ENCODE measurements around the gene EFHB.

Gene EFHB

DNA sequence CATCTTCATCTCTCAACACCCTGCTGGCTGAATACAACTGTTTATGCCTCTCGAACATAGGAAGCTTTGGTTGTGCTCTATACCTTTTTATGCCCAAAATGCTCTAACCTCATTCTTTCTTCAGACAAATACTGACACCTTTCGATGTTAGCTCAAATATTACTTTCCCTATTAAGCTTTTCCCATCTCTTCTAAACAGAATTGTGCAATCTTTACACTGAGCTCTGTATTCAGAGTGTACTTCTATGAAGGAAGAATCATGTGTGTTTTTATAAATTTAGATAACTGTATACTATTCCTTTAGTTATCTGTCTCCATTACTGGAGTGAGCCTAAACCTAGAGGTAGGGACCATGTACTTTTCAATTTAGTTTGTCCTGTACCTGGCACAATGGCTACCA is 1.6 kb downstream of the EFHB start:
- TF ChIP-seq, protein P1, sequence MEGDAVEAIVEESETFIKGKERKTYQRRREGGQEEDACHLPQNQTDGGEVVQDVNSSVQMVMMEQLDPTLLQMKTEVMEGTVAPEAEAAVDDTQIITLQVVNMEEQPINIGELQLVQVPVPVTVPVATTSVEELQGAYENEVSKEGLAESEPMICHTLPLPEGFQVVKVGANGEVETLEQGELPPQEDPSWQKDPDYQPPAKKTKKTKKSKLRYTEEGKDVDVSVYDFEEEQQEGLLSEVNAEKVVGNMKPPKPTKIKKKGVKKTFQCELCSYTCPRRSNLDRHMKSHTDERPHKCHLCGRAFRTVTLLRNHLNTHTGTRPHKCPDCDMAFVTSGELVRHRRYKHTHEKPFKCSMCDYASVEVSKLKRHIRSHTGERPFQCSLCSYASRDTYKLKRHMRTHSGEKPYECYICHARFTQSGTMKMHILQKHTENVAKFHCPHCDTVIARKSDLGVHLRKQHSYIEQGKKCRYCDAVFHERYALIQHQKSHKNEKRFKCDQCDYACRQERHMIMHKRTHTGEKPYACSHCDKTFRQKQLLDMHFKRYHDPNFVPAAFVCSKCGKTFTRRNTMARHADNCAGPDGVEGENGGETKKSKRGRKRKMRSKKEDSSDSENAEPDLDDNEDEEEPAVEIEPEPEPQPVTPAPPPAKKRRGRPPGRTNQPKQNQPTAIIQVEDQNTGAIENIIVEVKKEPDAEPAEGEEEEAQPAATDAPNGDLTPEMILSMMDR (IDR thresholded peaks at IDR 0.05; ENCODE audit: low read depth, low read length, missing control alignments), result no peak
- H3K4me3 ChIP-seq (ENCODE audit: low read depth, low read length), result no peak overlapping the region
- no peak for DNase-seq (ENCODE audit: low read depth)
- in situ Hi-C loops (cut with HindIII; ENCODE audit: low sequenced_read_pairs), result no loop called here

DNA sequence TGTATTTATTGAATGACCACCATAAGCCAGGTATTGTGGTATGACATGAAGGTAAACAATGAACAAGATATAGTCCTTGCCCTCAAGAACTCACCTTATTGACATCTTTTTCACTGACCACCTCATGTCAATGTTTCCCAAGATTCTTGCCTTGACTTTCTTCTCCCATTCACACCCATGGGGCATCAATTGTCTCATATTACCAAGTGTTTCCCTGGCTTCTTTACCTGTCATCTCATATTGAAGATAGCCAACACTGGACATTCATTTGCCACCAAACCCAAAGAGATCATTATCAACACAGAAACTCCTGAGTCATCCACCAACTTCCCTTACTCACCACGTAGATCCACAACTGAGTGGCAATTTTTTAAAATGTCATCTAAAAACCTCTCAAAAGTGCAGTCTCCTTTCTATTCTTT is 2.2 kb downstream of the EFHB start:
- no peak overlapping the region for H3K4me3 ChIP-seq (ENCODE audit: low read depth, low read length)
- DNase-seq (ENCODE audit: low read depth), result no peak
- TF ChIP-seq, protein P1 (IDR thresholded peaks at IDR 0.05; ENCODE audit: low read depth, low read length, missing control alignments), result no peak
- in situ Hi-C loops (cut with HindIII; ENCODE audit: low sequenced_read_pairs), result no loop called here

DNA sequence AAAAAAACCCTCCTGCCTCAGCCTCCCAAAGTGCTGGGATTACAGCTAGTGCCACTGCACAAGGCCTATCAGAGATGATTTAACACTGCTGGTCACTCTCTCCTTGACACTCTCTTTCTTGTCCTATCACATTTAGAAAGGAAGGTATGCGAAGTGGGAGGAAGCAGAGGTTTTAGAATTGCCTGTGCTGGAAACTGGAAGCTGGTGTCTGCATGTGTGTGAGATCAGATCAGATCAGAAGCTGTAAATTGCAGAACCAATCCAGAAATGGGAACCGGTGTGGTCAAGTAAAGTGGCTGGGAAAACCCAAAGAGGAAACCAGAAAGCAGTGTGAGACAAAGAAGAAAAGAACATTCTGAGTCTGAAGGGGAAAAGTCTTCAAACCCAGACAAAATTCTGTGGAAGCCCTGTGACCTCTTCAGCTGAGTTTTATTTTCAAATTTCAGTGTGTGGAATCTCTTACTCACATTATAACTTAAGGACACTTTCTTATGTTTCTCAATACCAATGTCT is 2.8 kb downstream of the EFHB start:
- no peak overlapping the region for H3K4me3 ChIP-seq (ENCODE audit: low read depth, low read length)
- DNase-seq (ENCODE audit: low read depth), result no peak
- TF ChIP-seq, protein P1 (IDR thresholded peaks at IDR 0.05; ENCODE audit: low read depth, low read length, missing control alignments), result no peak
- in situ Hi-C loops (cut with HindIII; ENCODE audit: low sequenced_read_pairs), result no loop called here

DNA sequence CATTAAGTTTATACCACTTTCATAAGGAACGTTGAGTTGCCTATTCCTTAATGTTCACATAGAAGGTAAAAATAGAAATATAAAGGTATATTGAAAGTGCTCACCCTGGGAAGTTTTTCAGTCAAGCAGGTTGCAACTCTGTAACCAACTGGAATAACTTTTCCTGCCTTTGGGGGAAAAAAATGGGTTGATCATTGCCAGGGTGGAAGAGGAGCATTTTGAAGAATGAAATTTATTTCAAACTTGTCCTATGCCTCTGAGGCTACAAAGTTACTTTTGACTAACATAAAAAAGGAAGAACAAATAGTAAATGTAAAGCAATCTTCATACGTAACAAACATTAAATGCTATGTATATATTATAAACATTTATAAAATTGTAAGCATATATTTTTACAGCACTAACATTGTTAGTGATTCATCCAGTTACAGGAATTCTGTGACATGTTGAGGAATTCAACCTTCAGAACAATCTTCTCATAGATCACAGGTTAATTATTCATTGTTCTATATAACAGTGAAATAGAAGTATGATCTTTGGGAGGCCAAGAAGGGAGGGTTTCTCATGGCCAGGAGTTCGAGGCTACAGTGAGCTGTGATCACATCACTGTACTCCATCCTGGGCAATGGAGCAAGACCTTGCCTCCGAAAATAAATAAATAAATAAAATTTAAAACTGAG is 13.5 kb downstream of the EFHB start:
- H3K4me3 ChIP-seq (ENCODE audit: low read depth, low read length), result no peak overlapping the region
- in situ Hi-C loops (cut with HindIII; ENCODE audit: low sequenced_read_pairs), result no loop called here
- TF ChIP-seq, protein P1 (IDR thresholded peaks at IDR 0.05; ENCODE audit: low read depth, low read length, missing control alignments), result no peak
- no peak for DNase-seq (ENCODE audit: low read depth)

DNA sequence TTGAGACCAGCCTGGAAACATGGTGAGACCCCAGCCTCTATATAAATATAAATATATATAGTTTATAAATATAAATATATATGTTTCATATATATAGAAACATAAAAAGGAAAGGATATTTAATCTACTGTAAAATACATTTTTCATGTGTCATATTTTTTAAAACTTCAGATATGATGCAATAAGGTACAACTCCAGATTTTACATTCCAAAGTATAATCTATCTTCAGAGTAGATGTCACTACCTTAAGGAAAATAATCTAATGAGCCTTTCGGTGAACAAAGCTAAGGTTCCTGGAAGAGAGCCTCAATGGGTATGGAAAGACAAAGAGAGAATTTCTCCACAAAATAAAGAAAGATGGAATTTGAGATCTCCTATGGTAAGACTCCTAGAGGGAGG is 16.9 kb downstream of the EFHB start:
- no peak overlapping the region for H3K4me3 ChIP-seq (ENCODE audit: low read depth, low read length)
- TF ChIP-seq, protein P1 (IDR thresholded peaks at IDR 0.05; ENCODE audit: low read depth, low read length, missing control alignments), result no peak
- no peak for DNase-seq (ENCODE audit: low read depth)
- in situ Hi-C loops (cut with HindIII; ENCODE audit: low sequenced_read_pairs), result no loop called here

DNA sequence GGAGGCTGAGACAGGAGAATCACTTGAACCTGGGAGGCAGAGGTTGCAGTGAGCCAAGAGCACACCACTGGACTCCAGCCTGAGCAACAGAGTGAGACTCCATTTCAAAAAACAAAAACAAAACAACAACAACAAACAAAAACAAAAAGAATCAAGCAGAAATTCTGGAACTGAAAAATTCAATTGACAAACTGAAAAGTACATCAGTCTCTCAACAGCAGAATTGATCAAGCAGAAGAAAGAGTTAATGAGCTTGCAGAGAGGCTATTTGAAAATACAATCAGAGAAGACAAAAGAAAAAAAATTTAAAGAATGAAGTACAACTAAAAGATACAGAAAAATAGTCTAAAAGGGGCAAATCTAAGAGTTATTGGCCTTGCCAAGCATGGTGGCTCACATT is 22.6 kb downstream of the EFHB start:
- no peak for DNase-seq (ENCODE audit: low read depth)
- no peak overlapping the region for H3K4me3 ChIP-seq (ENCODE audit: low read depth, low read length)
- TF ChIP-seq, protein P1 (IDR thresholded peaks at IDR 0.05; ENCODE audit: low read depth, low read length, missing control alignments), result no peak
- in situ Hi-C loops (cut with HindIII; ENCODE audit: low sequenced_read_pairs), result no loop called here

Measured in astrocyte of the cerebellum (primary cell).